ENCODE results near the gene LRGUK. TPM values are rescaled to one million over a fixed set of nuclear protein-coding genes. Genes with fewer than 3 reads are reported as not detected.

The LRGUK gene
- total RNA-seq, 1 experiment from 2014 or later = 0.49 TPM

DNA sequence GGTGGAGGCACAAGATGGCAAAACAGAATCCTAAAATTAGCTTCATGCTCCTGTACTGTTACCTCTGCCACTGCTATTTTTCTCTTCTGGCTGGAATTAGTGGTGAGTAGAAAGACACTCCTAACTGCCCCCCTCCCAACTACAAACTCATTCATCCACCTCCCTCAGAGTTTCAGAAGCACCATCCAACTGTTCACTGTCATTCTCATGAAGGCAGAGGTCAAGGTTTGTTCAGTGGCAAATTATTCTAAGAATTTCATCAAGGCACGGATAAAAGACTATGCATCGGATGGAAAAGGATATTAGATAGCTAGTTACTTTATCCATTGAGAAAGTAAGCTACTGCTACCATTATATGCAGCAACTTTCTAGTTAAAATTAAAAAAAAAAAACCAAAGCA lies 59.7 kb downstream of the LRGUK start:
- no peak overlapping the region for H3K4me2 ChIP-seq (ENCODE audit: low read length)
- H4K20me1 ChIP-seq (ENCODE audit: insufficient read depth) = no peaks in the 10 kb centered on the region
- ChIA-PET POLR2A (no interaction called here), RAD21 (ENCODE audit: low non-redundant PET in 1 of 2, low total read pairs in 2 of 2, uncharacterized antibody in 2 of 2, unreplicated experiment in 2 of 2) (no interaction called here), CTCF (no interaction called here)
- no peak overlapping the region for H2AFZ ChIP-seq (ENCODE audit: low read depth, low read length, poor library complexity, severe bottlenecking)
- no peak for ATAC-seq
- no peaks in the 10 kb centered on the region for H3K9me3 ChIP-seq (ENCODE audit: control insufficient read depth in 1 of 2, insufficient read depth in 1 of 2, low read depth in 1 of 2, low read length in 2 of 2)
- intact Hi-C loops (cut with micrococcal nuclease) = no loop called here
- H3K27ac ChIP-seq (ENCODE audit: low read depth, low read length) = no peak overlapping the region
- no peaks in the 10 kb centered on the region for H3K27me3 ChIP-seq (ENCODE audit: insufficient read depth, low read length)
- H3K79me2 ChIP-seq (ENCODE audit: insufficient read depth, low read length) = no peaks in the 10 kb centered on the region
- no peak for DNase-seq (ENCODE audit: low read depth, low spot score)
- no peaks in the 10 kb centered on the region for H3K36me3 ChIP-seq (ENCODE audit: control insufficient read depth in 1 of 2, insufficient read depth in 2 of 2, low read length in 2 of 2)
- no peaks in the 10 kb centered on the region for H3K9me2 ChIP-seq (ENCODE audit: insufficient read depth)
- no peaks in the 10 kb centered on the region for H3K4me1 ChIP-seq (ENCODE audit: control insufficient read depth in 1 of 2, insufficient read depth in 2 of 2, low read length in 2 of 2)
- H3K9ac ChIP-seq (ENCODE audit: low read length) = no peak overlapping the region
- no peak for TF ChIP-seq EGR1 (IDR thresholded peaks at IDR 0.05; ENCODE audit: low read depth)
- TF ChIP-seq, protein P1, sequence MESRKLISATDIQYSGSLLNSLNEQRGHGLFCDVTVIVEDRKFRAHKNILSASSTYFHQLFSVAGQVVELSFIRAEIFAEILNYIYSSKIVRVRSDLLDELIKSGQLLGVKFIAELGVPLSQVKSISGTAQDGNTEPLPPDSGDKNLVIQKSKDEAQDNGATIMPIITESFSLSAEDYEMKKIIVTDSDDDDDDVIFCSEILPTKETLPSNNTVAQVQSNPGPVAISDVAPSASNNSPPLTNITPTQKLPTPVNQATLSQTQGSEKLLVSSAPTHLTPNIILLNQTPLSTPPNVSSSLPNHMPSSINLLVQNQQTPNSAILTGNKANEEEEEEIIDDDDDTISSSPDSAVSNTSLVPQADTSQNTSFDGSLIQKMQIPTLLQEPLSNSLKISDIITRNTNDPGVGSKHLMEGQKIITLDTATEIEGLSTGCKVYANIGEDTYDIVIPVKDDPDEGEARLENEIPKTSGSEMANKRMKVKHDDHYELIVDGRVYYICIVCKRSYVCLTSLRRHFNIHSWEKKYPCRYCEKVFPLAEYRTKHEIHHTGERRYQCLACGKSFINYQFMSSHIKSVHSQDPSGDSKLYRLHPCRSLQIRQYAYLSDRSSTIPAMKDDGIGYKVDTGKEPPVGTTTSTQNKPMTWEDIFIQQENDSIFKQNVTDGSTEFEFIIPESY (IDR thresholded peaks at IDR 0.05; ENCODE audit: extremely low read depth, insufficient replicate concordance, low read length) = no peak
- TF ChIP-seq EZH2phosphoT487 (IDR thresholded peaks at IDR 0.05; ENCODE audit: borderline replicate concordance) = no peak
- TF ChIP-seq, protein P2, sequence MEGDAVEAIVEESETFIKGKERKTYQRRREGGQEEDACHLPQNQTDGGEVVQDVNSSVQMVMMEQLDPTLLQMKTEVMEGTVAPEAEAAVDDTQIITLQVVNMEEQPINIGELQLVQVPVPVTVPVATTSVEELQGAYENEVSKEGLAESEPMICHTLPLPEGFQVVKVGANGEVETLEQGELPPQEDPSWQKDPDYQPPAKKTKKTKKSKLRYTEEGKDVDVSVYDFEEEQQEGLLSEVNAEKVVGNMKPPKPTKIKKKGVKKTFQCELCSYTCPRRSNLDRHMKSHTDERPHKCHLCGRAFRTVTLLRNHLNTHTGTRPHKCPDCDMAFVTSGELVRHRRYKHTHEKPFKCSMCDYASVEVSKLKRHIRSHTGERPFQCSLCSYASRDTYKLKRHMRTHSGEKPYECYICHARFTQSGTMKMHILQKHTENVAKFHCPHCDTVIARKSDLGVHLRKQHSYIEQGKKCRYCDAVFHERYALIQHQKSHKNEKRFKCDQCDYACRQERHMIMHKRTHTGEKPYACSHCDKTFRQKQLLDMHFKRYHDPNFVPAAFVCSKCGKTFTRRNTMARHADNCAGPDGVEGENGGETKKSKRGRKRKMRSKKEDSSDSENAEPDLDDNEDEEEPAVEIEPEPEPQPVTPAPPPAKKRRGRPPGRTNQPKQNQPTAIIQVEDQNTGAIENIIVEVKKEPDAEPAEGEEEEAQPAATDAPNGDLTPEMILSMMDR (IDR thresholded peaks at IDR 0.05 in 2 of 3, conservative IDR thresholded peaks at IDR 0.05 in 1 of 3; ENCODE audit: borderline replicate concordance in 1 of 3, insufficient read depth in 1 of 3, low read depth in 2 of 3, low read length in 2 of 3) = no peak
- TF ChIP-seq EZH2 (IDR thresholded peaks at IDR 0.05) = no peak
- BruUV-seq (replicated peaks) = no TSS peak
- no peak overlapping the region for H3K4me3 ChIP-seq (replicated peaks in 1 of 2; ENCODE audit: low read depth in 1 of 2, low read length in 2 of 2)

DNA sequence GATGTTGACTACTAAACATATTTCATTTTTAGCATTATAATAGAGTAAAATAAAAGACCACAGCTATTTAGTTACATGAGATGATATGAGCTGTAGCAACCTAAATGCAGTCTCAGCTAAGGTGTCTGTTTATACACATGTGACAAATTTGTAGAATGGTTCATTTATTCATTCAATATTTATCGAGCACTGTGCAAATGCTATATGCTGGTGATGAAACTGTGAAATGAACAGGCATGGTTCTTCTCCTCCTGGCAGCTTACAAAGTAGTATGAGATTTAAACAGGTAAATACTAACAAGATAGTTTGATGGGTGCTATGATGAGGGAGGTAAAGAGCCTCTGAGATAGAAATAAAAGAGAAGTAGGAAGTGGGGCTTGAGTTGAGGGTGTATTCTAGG lies 60.8 kb downstream of the LRGUK start:
- intact Hi-C loops (cut with micrococcal nuclease) = no loop called here
- H3K27me3 ChIP-seq (ENCODE audit: insufficient read depth, low read length) = no peaks in the 10 kb centered on the region
- no peak overlapping the region for H3K9ac ChIP-seq (ENCODE audit: low read length)
- DNase-seq (ENCODE audit: low read depth, low spot score) (no peak), ATAC-seq (no peak)
- ChIA-PET RAD21 (ENCODE audit: low non-redundant PET in 1 of 2, low total read pairs in 2 of 2, uncharacterized antibody in 2 of 2, unreplicated experiment in 2 of 2) (no interaction called here), CTCF (no interaction called here), POLR2A (no interaction called here)
- H3K9me3 ChIP-seq (ENCODE audit: control insufficient read depth in 1 of 2, insufficient read depth in 1 of 2, low read depth in 1 of 2, low read length in 2 of 2) = no peaks in the 10 kb centered on the region
- H3K4me3 ChIP-seq (replicated peaks in 1 of 2; ENCODE audit: low read depth in 1 of 2, low read length in 2 of 2) = no peak overlapping the region
- no TSS peak for BruUV-seq (replicated peaks)
- no peaks in the 10 kb centered on the region for H3K9me2 ChIP-seq (ENCODE audit: insufficient read depth)
- H3K4me1 ChIP-seq (ENCODE audit: control insufficient read depth in 1 of 2, insufficient read depth in 2 of 2, low read length in 2 of 2) = no peaks in the 10 kb centered on the region
- H2AFZ ChIP-seq (ENCODE audit: low read depth, low read length, poor library complexity, severe bottlenecking) = no peak overlapping the region
- H4K20me1 ChIP-seq (ENCODE audit: insufficient read depth) = no peaks in the 10 kb centered on the region
- H3K27ac ChIP-seq (ENCODE audit: low read depth, low read length) = no peak overlapping the region
- no peak overlapping the region for H3K4me2 ChIP-seq (ENCODE audit: low read length)
- H3K79me2 ChIP-seq (ENCODE audit: insufficient read depth, low read length) = no peaks in the 10 kb centered on the region
- H3K36me3 ChIP-seq (ENCODE audit: control insufficient read depth in 1 of 2, insufficient read depth in 2 of 2, low read length in 2 of 2) = no peaks in the 10 kb centered on the region
- no peak for TF ChIP-seq EZH2 (IDR thresholded peaks at IDR 0.05)
- TF ChIP-seq ZFX (IDR thresholded peaks at IDR 0.05) = no peak
- TF ChIP-seq SRF (IDR thresholded peaks at IDR 0.05; ENCODE audit: low read depth) = no peak
- no peak for TF ChIP-seq ELF1 (IDR thresholded peaks at IDR 0.05; ENCODE audit: borderline replicate concordance, low read depth)

Measured in HCT116 (cell line).